ENCODE results near the gene FRMPD2.
"Not testable (repeated sequence)": the region's sequence is repeated elsewhere in the genome, so short reads cannot be mapped to it uniquely, and the experiment has no call there.

The FRMPD2 gene

DNA sequence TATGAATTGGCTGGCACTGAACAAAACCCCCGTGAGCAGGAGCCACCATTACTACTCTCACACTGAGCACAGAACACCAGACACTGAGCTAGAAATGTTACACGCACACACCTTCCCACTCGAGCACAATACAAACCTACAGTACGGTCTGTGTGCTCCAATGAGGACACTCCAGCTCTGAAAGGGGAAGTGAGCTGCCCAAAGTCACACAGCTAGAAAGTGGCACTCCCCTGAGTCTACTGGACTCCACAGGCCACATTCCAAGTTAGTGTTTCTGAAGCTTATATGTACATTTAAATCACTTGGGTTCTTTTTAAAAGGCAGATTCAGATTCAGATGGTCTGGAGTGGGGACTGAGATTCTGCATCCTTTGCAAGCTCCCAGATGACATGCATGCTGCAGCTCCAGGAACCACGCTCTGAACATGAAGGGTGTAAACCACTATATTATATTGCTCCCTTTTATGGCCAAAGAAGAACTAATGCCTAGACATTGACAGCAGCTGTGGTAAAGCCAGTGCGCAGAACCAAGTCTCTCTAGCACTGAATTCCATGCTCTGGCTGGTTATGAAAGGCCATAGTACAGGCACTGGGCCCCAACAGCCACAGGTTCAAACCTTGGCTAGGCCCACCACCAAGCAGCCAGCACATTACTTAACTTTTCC lies 77.1 kb downstream of the FRMPD2 start:
- DNase-seq (ENCODE audit: low spot score) = no peak

DNA sequence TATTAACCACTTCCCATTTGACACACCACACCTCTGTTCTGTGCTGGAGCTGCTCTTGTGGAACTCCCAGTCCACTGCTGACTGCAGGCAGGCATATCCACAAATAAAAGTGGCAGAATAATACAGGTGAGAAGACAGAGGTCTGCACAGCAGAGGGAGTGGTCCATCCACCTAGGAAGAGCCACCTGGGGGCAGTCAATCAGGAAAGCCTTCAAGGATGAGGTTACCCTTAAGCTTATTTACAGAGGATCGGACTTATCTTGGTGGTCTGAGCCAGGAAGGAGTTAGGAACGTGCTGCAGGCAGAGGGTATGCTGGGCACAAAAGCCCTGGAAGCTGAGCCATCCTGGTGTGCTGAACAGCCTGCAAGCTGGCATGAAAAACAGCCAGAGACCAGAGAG lies 78.7 kb downstream of the FRMPD2 start:
- DNase-seq (ENCODE audit: low spot score) = no peak

DNA sequence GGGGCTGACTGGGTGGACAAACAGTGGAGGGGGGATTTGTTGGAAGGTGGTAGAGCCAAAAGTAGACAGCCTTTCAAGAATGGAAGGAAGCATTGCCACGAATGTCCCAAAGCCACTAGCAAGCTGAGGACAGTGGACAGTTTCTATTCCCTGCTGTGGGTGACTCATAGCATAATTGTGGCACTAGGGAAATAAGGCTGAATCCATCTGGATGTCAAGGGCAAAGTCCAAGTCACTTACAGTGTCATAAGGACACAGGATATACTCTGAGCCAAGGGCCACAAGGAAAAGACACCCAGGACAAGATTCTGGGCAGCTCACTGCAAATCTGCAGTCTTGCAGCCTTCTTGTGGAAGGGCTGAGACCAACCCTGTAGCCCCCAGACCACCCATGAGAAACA lies 79.7 kb downstream of the FRMPD2 start:
- DNase-seq (ENCODE audit: low spot score) = no peak

DNA sequence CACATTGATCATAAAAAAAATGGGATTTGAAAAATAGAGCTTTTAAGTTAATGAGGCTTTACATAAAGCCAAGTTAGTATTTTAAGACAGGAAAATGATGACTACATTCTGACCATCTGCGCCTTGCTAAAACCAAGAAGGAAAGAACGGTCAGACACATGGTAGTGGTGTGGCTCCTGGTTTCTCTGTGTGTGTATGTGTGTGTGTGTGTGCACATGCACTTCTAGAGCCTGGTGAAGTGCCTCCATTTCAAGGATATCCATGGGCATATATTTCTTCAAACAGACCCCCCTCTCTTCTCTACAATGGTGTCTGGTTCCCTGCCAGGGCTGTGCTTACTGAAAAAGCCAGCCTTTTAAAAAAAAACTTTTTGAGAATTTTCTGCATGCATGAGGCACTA lies 80.9 kb downstream of the FRMPD2 start:
- no peak for DNase-seq (ENCODE audit: low spot score)

DNA sequence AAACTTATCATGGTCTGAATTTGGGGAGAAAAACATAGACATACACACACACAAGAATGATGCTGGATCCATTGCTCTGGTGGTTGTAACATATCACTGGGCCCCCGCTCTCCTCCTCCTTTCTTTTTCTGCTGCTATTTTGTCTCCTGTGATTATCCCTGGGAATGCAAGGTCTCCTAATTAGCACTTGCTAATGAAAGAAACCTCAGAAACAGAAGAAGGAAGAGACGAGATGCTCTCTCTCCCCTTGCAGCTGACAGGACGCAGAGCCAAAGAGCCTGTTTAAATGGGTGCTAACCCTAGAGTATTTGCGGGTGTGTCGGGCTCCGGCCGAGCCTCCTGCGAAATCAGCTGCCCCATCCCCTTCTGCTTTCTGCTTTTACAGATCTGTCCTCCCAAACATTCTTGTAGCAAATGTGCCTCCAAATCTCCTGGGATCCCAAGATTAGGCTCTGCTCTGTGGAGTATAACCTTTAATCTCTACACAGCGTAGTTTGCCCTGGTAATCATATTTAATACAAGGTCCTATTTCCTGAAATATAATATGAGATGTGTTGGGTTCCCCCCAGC lies 81.5 kb downstream of the FRMPD2 start:
- no peak for DNase-seq (ENCODE audit: low spot score)

DNA sequence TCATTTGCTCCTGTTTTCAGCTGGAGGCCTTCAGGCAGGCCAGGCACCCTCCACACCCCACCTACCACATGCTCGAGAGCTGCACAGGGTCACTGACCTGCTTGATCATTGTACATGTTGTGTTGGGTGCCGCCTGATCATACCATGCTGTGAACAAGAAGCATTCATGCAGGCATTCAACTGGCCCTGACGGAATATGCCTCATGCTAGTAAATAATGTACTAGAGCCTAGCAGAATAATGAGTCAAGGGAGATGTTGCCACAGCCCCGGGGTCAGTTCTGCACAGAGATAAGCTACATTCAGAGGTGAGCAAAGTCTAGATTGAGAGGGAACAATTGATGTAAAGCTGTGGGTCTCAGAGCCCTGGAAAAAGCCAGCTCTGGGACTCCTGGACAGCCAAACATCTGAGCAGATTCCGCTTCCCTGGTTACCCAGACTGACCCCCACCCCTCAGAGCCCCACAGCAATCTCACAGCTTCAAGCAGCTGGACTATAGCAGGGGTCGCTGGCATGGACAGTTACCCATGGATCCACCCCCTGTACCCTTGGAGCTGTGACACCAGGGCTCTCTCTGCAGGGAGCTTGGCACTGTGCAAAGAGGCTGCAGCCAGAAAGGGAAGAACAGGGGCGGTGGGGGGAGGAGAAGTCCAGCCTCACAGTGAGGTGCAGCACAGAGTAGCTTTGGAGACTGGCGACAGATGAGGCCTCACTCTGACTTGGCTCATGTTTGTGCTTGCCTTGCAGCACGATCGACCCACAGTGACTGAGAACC lies 86.6 kb downstream of the FRMPD2 start:
- no peak for DNase-seq (ENCODE audit: low spot score)

DNA sequence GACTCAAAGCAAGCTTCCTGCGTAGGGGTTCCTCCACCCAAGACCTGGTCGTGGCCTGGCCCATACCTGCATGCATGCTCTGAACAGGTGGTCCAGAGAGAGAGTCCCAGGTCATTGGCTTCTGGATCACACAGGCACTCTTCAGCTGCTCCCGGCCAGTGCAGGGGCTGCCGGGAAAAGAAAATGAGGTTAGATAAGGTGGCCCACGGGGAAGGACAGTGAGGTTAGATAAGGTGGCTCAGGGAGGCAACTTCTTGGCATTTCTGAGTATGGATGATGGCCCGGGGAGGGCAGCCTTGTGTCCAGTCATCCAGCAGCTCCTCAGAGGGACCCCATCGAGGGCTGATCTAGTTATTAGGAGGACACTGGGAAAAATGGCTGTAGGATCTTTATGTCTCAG lies 87.4 kb downstream of the FRMPD2 start:
- no peak for DNase-seq (ENCODE audit: low spot score)

DNA sequence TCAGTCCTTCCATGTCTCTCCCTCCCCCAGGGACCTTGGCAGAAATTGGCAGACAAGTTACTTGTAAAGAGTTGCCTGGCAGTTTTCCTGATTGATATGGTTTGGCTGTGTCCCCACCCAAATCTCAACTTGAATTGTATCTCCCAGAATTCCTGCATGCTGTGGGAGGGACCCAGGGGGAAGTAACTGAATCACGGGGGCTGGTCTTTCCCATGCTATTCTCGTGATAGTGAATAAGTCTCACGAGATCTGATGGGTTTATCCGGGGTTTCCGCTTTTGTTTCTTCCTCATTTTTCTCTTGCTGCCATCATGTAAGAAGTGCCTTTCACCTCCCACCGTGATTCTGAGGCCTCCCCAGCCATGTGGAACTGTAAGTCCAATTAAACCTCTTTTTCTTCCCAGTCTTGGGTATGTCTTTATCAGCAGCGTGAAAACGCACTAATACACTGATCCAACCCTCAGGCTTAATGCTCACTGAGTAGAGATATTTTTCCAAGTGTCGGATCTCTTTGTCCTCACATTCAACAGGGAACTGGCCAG lies 88.2 kb downstream of the FRMPD2 start:
- not testable (repeated sequence) for DNase-seq (ENCODE audit: low spot score)

DNA sequence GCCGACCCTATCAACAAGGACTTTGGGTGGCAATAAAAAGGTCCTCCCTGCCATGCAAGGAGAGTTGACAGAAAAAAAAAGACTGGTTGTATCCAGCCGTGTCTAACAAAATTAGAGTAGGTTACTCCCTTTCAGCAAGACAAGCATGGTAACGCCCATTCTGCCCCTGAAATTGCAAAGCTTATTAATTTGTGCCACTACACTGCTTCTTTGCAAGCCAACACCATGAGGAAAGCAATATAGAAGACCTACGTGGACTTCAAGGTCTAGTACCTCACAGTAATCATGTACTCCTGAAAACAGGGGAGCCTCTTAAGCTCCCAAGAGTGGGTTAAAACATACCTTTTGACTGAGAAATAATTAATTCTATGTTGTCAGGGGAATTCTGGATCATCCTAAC lies 90.3 kb downstream of the FRMPD2 start:
- DNase-seq (ENCODE audit: low spot score) = no peak

DNA sequence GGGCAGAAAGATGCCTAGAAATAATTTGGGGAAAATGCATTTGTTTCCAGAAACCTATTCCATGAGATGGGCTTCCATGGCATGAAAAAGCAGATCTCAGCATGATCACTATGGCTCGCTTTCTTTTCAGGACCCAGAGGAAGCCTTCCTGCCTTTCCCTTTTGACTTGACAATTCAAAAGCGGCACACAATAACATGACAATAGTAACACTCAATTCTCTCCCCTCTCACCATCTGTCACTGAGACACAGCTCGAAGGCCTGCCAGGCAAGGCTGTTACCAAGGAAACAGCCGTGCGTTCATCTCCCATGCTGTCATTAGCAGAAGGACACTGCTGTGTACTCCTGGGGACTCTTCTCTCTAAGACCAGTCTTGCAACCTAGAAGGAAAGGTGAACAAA lies 101.8 kb downstream of the FRMPD2 start:
- DNase-seq (ENCODE audit: low spot score) = not testable (repeated sequence)

DNA sequence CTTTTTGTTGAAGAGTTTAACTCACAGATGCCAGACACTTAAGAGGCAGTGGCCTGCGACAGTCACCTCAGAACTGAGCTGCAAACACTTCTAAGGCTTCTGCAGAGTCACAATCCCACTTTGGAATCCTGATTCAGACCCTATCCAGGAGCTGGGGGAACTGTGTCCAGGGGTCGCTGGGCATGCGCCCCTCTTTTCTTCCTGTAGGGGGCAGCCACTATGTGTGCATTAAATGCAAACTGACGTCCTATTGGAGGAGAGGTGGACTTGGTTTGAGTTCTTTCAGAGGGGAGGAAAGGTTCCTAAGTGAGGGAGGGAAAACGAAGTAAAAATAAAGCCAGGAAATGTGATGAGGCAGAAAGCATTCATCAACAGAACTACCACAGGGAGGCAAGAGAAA lies 113.8 kb downstream of the FRMPD2 start:
- DNase-seq (ENCODE audit: low spot score) = not testable (repeated sequence)

DNA sequence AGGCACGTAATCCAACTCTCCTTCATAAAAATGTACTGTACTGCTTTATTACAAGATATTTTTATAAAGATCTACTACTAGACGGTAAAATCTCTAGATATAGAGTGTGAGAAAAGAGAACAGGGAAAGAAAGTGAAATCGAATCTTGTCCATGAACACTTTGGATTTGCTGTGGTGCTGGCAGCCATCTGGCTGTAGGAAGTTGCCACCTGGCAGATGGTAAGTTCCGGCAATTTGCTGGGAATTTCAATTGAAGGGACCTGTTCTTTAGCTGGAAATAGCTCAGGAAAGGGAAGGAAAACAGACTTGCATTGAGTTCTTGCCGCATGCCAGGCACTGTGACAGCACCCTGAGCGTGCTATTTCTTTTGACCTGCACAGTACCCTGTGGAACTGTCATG lies 114.3 kb downstream of the FRMPD2 start:
- not testable (repeated sequence) for DNase-seq (ENCODE audit: low spot score)

DNA sequence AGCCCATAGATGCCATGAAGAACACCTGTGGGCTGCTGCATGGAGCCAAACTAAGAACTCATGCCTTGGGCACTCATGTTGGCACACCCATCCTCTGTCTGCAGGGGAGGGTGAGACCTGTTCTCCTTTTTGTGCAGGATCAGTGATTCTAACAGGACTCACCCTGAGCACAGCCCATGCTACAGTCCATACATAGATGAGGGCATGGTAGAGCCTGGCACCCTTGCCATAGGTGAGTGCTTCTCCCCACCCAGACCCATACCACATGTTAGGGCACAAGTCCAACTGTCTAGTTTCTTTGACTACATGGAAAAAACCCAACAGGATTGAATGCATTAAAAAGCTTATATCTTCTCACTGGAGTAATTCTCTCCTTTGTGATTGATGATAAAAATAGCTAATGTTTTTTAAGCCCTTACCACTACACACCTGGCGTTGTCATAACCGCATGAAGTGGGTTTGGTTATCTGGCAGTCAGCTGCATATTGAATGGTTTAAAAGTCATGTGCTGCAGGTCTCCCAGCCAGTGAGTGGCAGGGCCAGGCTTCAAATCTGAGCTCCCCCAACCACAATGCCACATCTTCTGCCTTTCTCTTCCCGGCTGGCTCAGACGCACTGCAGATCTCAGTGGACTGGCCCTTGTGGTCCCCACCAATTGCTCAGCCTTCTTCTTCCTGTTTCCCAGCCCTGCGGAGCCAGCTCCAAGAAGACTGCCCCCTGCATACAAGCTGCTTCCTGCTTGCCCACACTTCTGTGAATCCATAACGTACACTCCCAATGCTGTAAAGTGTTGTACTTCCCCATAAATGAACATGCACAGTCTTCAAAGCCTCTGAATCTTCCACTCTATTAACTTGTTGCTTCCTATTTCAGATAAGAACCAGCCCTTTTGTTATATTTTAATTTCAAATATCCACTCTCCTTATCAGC lies 120.0 kb downstream of the FRMPD2 start:
- DNase-seq (ENCODE audit: low spot score) = not testable (repeated sequence)

DNA sequence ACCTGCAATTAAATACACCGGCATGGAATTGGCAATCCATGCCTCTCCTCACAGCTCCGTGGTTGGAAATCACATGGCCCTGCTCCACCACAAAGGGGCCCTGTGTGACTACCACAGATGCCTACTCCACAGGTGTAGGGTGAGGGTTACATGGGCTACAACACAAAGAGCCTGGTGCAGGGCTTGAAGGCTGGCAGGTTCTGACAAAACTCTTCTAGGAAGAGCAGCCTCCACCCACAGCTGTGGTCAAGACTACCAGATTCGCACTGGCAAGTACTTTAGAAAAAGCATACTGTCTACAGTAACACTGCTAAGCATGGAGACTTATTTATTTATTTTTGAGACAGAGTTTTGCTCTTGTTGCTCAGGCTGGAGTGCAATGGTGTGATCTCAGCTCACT lies 126.9 kb downstream of the FRMPD2 start:
- DNase-seq (ENCODE audit: low spot score) = not testable (repeated sequence)

DNA sequence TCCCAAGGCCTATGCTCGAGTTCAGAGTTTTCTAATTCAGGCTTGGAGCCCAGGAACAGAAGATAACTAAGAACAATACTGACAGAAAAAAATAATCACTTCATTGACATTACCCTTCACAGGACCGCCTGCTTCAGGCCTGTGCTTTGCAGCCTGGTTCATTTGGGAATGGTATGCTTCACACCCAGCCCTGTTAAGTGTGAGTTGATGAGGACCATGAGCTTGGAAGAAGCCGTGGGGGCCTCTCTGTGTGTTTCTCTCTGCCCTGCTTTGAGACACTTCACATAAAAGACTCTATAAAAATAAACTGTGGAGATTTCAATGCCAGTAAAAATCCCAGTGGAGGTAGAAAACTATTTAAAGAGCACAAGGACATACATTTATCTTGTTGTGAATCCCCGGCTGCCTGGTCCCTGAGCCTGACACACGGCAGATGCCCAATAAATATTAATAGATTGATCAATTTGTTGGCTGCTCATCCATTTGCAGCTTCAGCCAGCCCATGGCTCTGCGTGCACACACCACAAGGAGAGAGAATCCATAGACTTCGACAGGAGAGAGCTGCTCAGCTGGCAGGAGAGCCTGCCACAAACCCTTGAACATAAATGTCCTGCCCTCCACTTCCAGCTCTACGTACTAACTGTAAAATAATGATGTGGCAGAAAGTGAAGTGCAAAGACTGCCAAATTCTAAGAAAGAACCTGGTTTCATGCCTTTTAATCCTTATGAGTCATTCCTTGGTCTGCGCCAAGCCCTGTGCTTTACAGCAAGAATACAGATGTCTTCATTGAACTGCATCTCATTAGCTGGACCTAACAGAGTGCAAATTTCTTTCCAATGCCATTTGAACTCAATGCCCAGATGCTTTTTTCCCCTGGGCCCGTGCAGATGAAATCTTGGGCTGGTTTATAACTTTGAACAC lies 130.5 kb downstream of the FRMPD2 start:
- not testable (repeated sequence) for DNase-seq (ENCODE audit: low spot score)

DNA sequence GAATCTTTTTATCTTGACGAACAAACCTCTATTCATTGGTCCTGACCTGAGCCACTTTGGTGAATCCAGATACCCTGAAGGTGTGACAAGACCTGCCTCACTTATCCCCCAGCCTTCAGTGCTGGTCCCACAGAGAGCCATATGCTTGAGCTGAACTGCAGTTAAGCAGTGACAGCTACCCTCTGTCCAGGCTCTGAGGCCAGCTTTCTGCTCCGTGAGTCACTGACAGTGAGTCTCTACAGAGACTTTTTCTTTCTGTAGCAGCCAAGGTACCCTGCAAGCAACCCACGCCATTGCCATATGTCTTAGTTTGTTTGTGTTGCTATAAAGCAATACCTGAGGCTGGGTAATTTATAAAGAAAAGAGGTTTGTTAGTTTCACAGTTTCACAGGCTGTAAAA lies 133.5 kb downstream of the FRMPD2 start:
- not testable (repeated sequence) for DNase-seq (ENCODE audit: low spot score)

DNA sequence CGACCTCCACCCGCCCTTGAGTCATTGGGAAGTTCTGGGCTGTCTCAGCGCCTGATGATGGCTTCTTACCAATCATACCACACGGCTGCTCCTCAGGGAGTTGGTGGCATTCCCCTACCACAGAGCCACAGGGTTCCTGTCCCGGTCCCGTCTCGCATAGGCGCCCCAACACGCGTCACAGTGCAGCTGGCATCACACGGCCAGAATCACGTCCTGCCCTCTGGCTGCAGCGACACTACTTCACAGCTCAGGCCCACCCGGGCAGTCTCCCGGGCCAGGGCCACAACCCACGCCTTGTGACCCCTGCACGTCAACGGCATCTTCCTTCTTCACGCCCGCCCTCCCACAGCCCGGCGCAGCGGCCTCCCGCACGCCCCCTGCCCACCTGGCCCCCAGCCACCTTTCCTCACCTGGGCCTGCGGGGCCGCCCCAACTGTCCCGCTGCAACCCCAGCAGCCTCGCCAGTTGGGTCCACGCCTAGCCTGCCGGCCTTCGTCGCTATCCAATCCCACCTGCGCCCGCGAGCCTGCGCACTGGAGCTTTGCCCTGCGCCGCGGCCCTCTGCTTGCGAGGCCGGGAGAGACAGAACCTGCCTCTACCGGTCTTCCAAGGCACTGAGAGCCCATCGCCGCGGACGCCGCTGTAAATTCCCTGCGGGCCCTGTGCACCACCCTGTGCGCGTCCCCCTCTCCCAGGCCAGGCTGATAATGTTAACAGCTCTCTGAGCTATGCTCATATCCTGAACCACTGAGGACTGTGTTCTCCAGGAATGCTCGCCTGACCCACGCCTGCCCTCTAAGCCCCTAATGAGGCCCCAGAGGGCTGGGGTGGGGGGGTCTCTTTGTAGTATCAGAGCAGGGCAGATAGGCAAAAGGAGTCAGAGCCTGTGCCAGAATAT lies 134.3 kb downstream of the FRMPD2 start:
- not testable (repeated sequence) for DNase-seq (ENCODE audit: low spot score)

DNA sequence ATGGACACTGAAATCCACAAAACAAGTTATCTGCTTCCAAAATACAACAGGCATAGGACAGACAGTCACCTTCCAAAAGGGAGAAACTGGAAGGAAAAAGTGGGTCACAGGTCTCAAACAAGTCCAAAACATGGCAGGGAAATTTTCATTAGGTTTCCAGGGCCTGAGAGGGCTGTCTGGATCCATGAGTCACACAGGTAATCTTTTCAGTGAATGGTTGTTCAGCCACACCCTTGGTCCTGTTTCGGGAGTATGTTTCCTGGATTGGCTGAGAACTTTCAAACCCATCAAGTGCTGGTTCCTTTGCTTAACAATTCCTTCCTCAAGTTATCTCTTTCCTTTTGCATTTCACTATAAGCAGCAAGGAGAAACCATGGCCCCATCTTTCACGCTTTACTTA lies 145.5 kb downstream of the FRMPD2 start:
- DNase-seq (ENCODE audit: low spot score) = not testable (repeated sequence)

DNA sequence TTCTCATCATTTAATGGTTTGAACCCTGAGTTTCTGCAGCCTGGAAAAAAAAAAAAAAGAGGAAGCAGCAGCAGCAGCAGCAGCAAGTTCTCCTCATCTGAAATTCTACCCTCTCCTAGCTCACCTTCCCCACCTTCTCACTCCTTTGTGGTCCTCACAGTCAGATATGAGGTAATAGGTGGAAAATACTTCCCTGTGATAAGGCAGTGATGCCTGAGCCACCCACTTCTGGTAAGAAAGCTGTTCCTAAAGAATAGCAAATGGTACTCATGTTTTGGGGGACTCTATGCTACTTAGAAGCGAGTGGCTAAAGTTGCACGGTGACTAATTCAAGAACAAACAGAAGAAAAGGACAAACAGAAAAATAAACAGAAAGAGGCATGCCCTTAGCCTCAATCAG lies 148.2 kb downstream of the FRMPD2 start:
- DNase-seq (ENCODE audit: low spot score) = not testable (repeated sequence)

DNA sequence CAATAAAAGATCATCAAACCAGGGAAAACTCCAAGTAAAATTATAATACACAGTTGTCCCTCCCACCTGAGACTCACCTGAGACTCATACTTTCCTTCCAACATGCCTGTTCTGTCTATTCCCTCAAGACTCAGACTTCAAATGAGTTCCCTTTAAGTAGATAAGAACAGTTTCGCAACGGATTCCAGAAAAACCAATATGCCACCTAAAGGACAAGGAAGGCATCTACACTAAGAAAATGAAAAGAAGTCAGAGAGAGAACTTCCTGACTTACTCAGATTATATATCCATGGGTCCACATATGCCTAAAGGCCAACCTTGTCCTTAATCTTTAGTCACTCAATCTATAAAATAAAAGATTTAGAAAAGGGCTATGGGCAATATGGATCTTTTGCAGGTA lies 148.9 kb downstream of the FRMPD2 start:
- DNase-seq (ENCODE audit: low spot score) = not testable (repeated sequence)

All from CD4-positive, alpha-beta T cell treated with Interleukin-6 at 100 ng/mL for 8 hours (primary cell).